Fibroblast of the aortic adventitia (primary cell): ENCODE measurements around the gene HSF2BP. TPM values are rescaled to one million over a fixed set of nuclear protein-coding genes. Genes with fewer than 3 reads are reported as not detected.
"Not testable (repeated sequence)": the region's sequence is repeated elsewhere in the genome, so short reads cannot be mapped to it uniquely, and the experiment has no call there.

Experiments
- DNase-seq: peaks from one replicate; pipeline ENCODE4 v3.0.0-alpha.2; 2010; ENCODE audit warnings: low read depth
- H3K4me3 ChIP-seq: 2 replicates; pipeline ENCODE4 v1.5.1; 2011; ENCODE audit warnings: low read depth, mild to moderate bottlenecking, control low read depth, low read length, moderate library complexity
- CTCF ChIP-seq: IDR thresholded peaks from 2 replicates; pipeline ENCODE4 v1.5.1; 2011; ENCODE audit warnings: mild to moderate bottlenecking, low read length, control low read depth, inconsistent platforms; ENCODE audit not compliant: insufficient read depth
- total RNA-seq: library from RNA; depleted of rRNA; stranded (reverse); fragments of >200 nt; gene quantifications from 2 replicates; pipeline ENCODE4 v1.2.3, GENCODE V29; 2012; ENCODE audit warnings: low replicate concordance

The HSF2BP gene
- total RNA-seq, 1 donor, result 2.3 TPM

GRCh38 chr21:43574741-43575472 lies 84.4 kb downstream of the HSF2BP start:
- DNase-seq, result no peak
- no peak for TF ChIP-seq CTCF
- H3K4me3 ChIP-seq, result no peak overlapping the region

- TF ChIP-seq CTCF, result no peak
- no peak overlapping the region for H3K4me3 ChIP-seq
- no peak for DNase-seq
These were observed 85.4 kb downstream of the HSF2BP start for GRCh38 chr21:43573921-43574320.

- no peak for DNase-seq
- no peak for TF ChIP-seq CTCF
- no peak overlapping the region for H3K4me3 ChIP-seq
These were observed 86.8 kb downstream of the HSF2BP start for GRCh38 chr21:43572446-43572845.

- DNase-seq, result no peak
These were observed 87.3 kb downstream of the HSF2BP start for GRCh38 chr21:43571976-43572375.

GRCh38 chr21:43570195-43570594 lies 89.1 kb downstream of the HSF2BP start:
- H3K4me3 ChIP-seq, DNase-seq: not testable (repeated sequence)

More at GRCh38 chr21:43571976-43572375, 87.3 kb downstream of the HSF2BP start:
- TF ChIP-seq CTCF, result no peak
- no peak overlapping the region for H3K4me3 ChIP-seq

GRCh38 chr21:43562451-43562850 lies 96.8 kb downstream of the HSF2BP start:
- not testable (repeated sequence) for H3K4me3 ChIP-seq

GRCh38 chr21:43540561-43540960 lies 118.7 kb downstream of the HSF2BP start:
- DNase-seq, H3K4me3 ChIP-seq: not testable (repeated sequence)

More at GRCh38 chr21:43562451-43562850, 96.8 kb downstream of the HSF2BP start:
- DNase-seq, result not testable (repeated sequence)

GRCh38 chr21:43522495-43523131 lies 136.7 kb downstream of the HSF2BP start:
- not testable (repeated sequence) for H3K4me3 ChIP-seq, DNase-seq

- not testable (repeated sequence) for H3K4me3 ChIP-seq, DNase-seq
These were observed 141.6 kb downstream of the HSF2BP start for GRCh38 chr21:43517701-43518100.

GRCh38 chr21:43516860-43517627 lies 142.2 kb downstream of the HSF2BP start:
- not testable (repeated sequence) for DNase-seq

GRCh38 chr21:43516295-43516847 lies 142.9 kb downstream of the HSF2BP start:
- not testable (repeated sequence) for DNase-seq, H3K4me3 ChIP-seq

More at GRCh38 chr21:43516860-43517627, 142.2 kb downstream of the HSF2BP start:
- H3K4me3 ChIP-seq, result not testable (repeated sequence)

GRCh38 chr21:43514834-43515233 lies 144.5 kb downstream of the HSF2BP start:
- not testable (repeated sequence) for H3K4me3 ChIP-seq, DNase-seq

- DNase-seq, H3K4me3 ChIP-seq: not testable (repeated sequence)
These were observed 146.3 kb downstream of the HSF2BP start for GRCh38 chr21:43513023-43513422.
